ENCODE data around the gene CLASP1. TPM values are rescaled to one million over a fixed set of nuclear protein-coding genes. Genes with fewer than 3 reads are reported as not detected.

CLASP1 gene
- total and polyA plus RNA-seq, 2 experiments from 2014 or later: 20.1 to 45.9 TPM

- no peaks in the 10 kb centered on the region for H3K9me3 ChIP-seq (ENCODE audit: low read depth)
- WGBS (ENCODE audit: low lambda C conversion rate, missing lambda C conversion rate): 59% methylated on average over 2 of the region's 2 CpGs
- H3K79me2 ChIP-seq: peaks cover 4% of the 10 kb centered on the region
- no peaks in the 10 kb centered on the region for H3K9me2 ChIP-seq (replicated peaks; ENCODE audit: insufficient read depth)
- DNase-seq (ENCODE audit: low spot score): no peak
- H3K4me2 ChIP-seq: no peak overlapping the region
- no peaks in the 10 kb centered on the region for H3K4me1 ChIP-seq (ENCODE audit: insufficient read depth)
- TF ChIP-seq EZH2 (IDR thresholded peaks at IDR 0.05; ENCODE audit: borderline replicate concordance): no peak
- H2AFZ ChIP-seq: no peak overlapping the region
- no peak overlapping the region for H3K27ac ChIP-seq
- no peaks in the 10 kb centered on the region for H3K27me3 ChIP-seq
- H4K20me1 ChIP-seq (ENCODE audit: insufficient read depth, poor library complexity, severe bottlenecking): no peaks in the 10 kb centered on the region
- H3K4me3 ChIP-seq: no peak overlapping the region
- no peaks in the 10 kb centered on the region for H3K36me3 ChIP-seq (replicated peaks; ENCODE audit: insufficient read depth, low read depth)
Measured at GRCh38 chr2:121386707-121387106, 262.6 kb downstream of the CLASP1 start.

- DNase-seq (ENCODE audit: low spot score): no peak
- H2AFZ ChIP-seq: no peak overlapping the region
- no peaks in the 10 kb centered on the region for H3K36me3 ChIP-seq (replicated peaks; ENCODE audit: insufficient read depth, low read depth)
- H3K27me3 ChIP-seq: no peaks in the 10 kb centered on the region
- H3K4me2 ChIP-seq: no peak overlapping the region
- peaks cover 4% of the 10 kb centered on the region for H3K79me2 ChIP-seq
- TF ChIP-seq EZH2phosphoT487 (IDR thresholded peaks at IDR 0.05; ENCODE audit: low read depth, severe bottlenecking, unreplicated experiment) (no peak), CTCF (IDR thresholded peaks at IDR 0.05; ENCODE audit: poor library complexity) (no peak), EZH2 (IDR thresholded peaks at IDR 0.05; ENCODE audit: borderline replicate concordance) (no peak)
- H3K4me3 ChIP-seq: no peak overlapping the region
- no peaks in the 10 kb centered on the region for H3K4me1 ChIP-seq (ENCODE audit: insufficient read depth)
- H3K9me3 ChIP-seq (ENCODE audit: low read depth): no peaks in the 10 kb centered on the region
- H3K27ac ChIP-seq: no peak overlapping the region
- no peaks in the 10 kb centered on the region for H4K20me1 ChIP-seq (ENCODE audit: insufficient read depth, poor library complexity, severe bottlenecking)
- no peaks in the 10 kb centered on the region for H3K9me2 ChIP-seq (replicated peaks; ENCODE audit: insufficient read depth)
Measured at GRCh38 chr2:121386102-121386501, 263.2 kb downstream of the CLASP1 start.

GRCh38 chr2:121382744-121383143 lies 266.5 kb downstream of the CLASP1 start:
- Histone ChIP-seq H3K27me3 (no peaks in the 10 kb centered on the region), H3K79me2 (no peaks in the 10 kb centered on the region), H3K9me2 (replicated peaks; ENCODE audit: insufficient read depth) (no peaks in the 10 kb centered on the region), H2AFZ (no peak overlapping the region), H3K36me3 (replicated peaks; ENCODE audit: insufficient read depth, low read depth) (no peaks in the 10 kb centered on the region), H4K20me1 (ENCODE audit: insufficient read depth, poor library complexity, severe bottlenecking) (no peaks in the 10 kb centered on the region), H3K27ac (no peak overlapping the region), H3K9me3 (ENCODE audit: low read depth) (no peaks in the 10 kb centered on the region), H3K4me2 (no peak overlapping the region), H3K4me3 (no peak overlapping the region), H3K4me1 (ENCODE audit: insufficient read depth) (no peaks in the 10 kb centered on the region)
- TF ChIP-seq CTCF (IDR thresholded peaks at IDR 0.05; ENCODE audit: poor library complexity) (no peak), EZH2phosphoT487 (IDR thresholded peaks at IDR 0.05; ENCODE audit: low read depth, severe bottlenecking, unreplicated experiment) (no peak), EZH2 (IDR thresholded peaks at IDR 0.05; ENCODE audit: borderline replicate concordance) (no peak)
- DNase-seq (ENCODE audit: low spot score): no peak
- WGBS (ENCODE audit: low lambda C conversion rate, missing lambda C conversion rate): 91% methylated on average over 4 of the region's 4 CpGs

GRCh38 chr2:121377646-121378045 lies 271.6 kb downstream of the CLASP1 start:
- H3K79me2 ChIP-seq: no peaks in the 10 kb centered on the region
- no peak overlapping the region for H2AFZ ChIP-seq
- no peaks in the 10 kb centered on the region for H3K9me3 ChIP-seq (ENCODE audit: low read depth)
- DNase-seq (ENCODE audit: low spot score): no peak
- H3K9me2 ChIP-seq (replicated peaks; ENCODE audit: insufficient read depth): no peaks in the 10 kb centered on the region
- WGBS (ENCODE audit: low lambda C conversion rate, missing lambda C conversion rate): 67% methylated on average over 5 of the region's 5 CpGs
- H3K4me1 ChIP-seq (ENCODE audit: insufficient read depth): no peaks in the 10 kb centered on the region
- no peaks in the 10 kb centered on the region for H3K27me3 ChIP-seq
- H4K20me1 ChIP-seq (ENCODE audit: insufficient read depth, poor library complexity, severe bottlenecking): no peaks in the 10 kb centered on the region
- H3K27ac ChIP-seq: peak overlapping the region; percentile 1
- H3K4me2 ChIP-seq: no peak overlapping the region
- TF ChIP-seq EZH2phosphoT487 (IDR thresholded peaks at IDR 0.05; ENCODE audit: low read depth, severe bottlenecking, unreplicated experiment) (no peak), CTCF (IDR thresholded peaks at IDR 0.05; ENCODE audit: poor library complexity) (no peak), EZH2 (IDR thresholded peaks at IDR 0.05; ENCODE audit: borderline replicate concordance) (no peak)
- H3K36me3 ChIP-seq (replicated peaks; ENCODE audit: insufficient read depth, low read depth): no peaks in the 10 kb centered on the region
- H3K4me3 ChIP-seq: no peak overlapping the region

All from hepatocyte (in vitro differentiated cells).